ENCODE results near the gene VPS8.
"Not testable (repeated sequence)": the region's sequence is repeated elsewhere in the genome, so short reads cannot be mapped to it uniquely, and the experiment has no call there.

The VPS8 gene

DNA sequence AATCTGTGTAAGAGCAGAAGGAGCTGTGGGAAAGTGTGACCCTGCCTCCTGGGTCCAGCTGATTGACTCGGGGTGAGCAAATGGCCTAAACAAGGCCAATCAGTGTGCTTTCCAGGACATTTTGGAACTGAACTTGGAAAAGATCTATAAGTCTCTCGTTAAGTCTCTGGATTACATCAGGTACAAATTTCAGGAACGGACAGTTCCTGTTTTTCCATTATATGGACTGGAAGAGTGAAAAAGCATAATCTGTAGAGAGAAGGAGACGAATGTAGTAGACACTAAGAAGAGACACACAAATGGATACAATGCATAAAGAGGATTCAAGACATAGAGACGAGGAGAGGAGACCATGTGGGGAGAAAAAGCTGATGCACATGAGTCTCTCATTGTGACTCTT is 173.6 kb downstream of the VPS8 start:
- DNase-seq (ENCODE audit: low spot score) = no peak

DNA sequence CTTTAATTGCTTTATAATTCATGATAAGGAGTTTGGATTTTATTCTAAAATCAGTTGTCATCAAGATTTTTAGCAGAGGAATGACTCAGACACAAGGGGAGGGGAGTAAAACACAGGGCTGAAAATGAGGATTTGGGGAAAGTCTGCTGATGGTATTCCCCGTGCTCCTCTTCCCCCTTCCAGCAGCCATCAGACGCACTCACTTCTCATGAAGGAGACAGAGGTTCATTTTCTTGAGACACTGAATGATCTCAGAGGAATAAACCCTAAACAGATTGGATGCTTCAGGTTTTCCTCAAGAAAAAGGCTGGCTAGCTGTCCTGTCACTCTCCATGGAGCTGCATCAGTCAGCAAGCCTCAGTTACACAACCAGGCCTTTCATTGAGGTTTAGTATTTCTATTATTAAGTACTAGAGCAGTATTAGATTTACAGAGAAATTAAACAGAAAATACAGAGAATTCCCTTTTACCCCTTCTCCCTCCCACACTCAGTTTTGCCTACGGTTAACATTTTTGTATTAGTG is 174.5 kb downstream of the VPS8 start:
- no peak for DNase-seq (ENCODE audit: low spot score)

DNA sequence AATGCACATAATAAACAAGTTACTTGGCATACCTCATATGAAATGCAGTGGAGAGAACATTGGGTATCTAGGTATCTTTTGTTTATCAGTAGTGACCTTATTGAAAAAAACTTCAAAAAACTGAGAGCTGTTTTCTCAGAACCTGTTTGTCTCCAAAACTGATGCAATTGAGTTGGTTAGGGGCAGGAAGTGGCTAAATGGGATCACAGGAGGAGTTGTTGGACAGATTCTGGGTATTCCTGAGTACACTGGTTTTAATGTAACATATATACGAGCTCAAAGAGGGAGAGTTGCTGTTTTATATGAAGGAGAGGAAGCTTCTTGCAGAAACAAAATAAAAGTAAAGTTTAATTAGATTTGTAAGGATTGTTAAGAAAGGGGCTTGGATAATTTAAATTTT is 181.4 kb downstream of the VPS8 start:
- DNase-seq (ENCODE audit: low spot score) = no peak

DNA sequence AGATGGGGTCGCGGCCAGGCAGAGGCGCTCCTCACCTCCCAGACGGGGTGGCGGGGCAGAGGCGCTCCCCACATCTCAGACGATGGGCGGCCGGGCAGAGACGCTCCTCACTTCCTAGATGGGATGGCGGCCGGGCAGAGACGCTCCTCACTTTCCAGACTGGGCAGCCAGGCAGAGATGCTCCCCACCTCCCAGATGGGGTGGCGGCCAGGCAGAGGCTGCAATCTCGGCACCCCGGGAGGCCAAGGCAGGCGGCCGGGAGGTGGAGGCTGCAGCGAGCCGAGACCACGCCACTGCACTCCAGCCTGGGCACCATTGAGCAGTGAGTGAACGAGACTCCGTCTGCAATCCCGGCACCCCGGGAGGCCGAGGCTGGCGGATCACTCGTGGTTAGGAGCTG is 191.9 kb downstream of the VPS8 start:
- DNase-seq (ENCODE audit: low spot score) = not testable (repeated sequence)

DNA sequence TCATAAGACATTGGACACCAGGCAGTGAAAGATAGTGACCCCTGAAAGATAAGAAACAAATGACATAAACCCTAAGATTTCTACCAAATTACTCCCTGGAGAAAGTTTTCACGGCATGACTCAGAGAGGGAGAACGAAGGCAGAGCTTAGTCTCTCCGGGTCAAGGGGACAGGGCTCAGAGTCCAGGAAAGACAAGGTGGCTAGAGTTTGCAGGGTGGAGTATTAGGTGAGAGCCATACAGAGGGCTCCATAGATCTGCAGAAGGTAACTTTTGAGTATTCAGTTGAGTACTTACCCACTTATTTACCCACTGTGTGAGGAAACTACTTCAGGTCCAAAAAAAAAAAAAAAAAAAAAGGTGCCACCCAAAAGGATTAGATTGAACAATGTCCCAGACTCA is 197.7 kb downstream of the VPS8 start:
- no peak for DNase-seq (ENCODE audit: low spot score)

- DNase-seq (ENCODE audit: low spot score) = not testable (repeated sequence)
These were observed 205.6 kb downstream of the VPS8 start for GRCh38 chr3:185017584-185017983.

DNA sequence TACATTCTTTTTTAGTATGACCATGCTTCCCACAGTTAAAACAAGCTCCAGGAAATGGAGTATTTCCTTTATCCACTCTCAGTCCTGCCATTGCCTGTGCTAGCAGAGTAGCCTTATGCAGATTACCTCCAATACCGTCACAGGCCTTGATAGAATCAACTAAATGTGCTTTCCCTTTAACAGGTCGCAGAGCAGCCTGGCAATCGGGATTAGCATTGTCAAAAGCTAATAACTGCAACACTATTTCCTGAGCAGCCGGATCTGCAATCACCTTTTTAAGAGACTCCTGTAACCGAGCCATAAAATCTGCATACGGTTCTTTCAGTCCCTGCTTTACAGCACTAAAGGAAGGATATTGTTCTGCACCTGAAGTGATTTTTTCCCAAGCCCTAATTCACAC is 206.0 kb downstream of the VPS8 start:
- DNase-seq (ENCODE audit: low spot score) = not testable (repeated sequence)

- no peak for DNase-seq (ENCODE audit: low spot score)
These were observed 209.3 kb downstream of the VPS8 start for GRCh38 chr3:185021256-185021655.

GRCh38 chr3:185024406-185024805 is 212.4 kb downstream of the VPS8 start:
- DNase-seq (ENCODE audit: low spot score) = no peak

DNA sequence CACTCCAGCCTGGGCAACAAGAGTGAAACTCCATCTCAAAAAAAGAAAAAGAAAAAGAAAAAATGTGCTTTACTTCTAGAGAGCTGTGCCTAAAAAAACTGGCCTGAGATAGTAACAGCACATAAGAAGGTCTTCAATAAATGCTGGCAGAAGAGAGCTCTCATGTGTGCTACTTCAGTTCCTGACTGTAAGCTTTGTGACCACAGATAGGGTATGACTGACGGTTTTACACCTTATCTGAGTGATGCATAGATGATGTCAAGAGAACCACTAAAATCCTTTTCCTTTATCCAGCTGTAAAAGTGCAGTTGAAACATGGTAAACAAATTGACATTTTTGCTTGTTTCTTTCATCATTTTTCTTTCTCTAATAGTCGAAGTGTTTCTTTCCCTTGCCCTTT is 213.0 kb downstream of the VPS8 start:
- no peak for DNase-seq (ENCODE audit: low spot score)

DNA sequence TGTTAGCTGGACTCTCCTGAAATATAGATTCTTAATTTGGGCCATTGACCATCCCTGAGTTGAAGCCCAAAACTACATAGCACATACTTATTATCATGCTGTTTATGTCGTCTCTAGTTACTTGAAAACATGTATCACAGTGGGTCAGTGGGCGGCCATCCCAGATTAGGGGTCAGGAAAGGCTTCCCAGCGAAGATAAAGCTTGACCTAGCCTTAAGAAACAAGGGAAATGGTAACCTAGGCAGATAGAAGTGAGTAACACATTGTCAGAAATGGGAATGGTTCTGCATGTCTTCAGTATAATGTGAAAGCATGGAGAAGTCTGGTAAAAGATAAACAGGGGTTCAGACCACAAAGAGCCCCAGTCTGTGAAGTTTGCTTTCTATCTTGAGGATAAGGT is 216.2 kb downstream of the VPS8 start:
- no peak for DNase-seq (ENCODE audit: low spot score)

- DNase-seq (ENCODE audit: low spot score) = no peak
These were observed 217.1 kb downstream of the VPS8 start for GRCh38 chr3:185029086-185029485.

DNA sequence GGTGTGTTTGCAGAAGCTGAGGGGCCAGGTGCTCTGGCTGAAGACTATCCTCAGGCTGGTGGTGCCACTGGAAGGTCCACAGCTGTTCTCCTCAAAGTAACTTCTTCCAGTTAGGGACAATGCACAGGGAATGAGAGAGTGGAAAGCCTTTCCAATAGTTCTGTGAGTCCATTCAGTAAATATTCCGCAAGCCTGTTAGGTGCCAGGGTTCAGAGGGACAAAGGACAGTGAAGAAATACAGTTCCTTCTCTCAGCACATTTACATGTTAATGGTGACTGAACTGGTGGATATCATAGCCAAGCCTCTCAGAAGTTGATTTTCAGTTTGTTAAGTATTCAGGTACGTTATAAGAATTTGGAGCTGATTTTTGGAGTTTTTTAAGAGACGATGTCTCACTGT is 218.4 kb downstream of the VPS8 start:
- DNase-seq (ENCODE audit: low spot score) = no peak

- DNase-seq (ENCODE audit: low spot score) = no peak
These were observed 219.0 kb downstream of the VPS8 start for GRCh38 chr3:185030951-185031350.

- DNase-seq (ENCODE audit: low spot score) = no peak
These were observed 225.8 kb downstream of the VPS8 start for GRCh38 chr3:185037801-185038200.

GRCh38 chr3:185040425-185040824 is 228.5 kb downstream of the VPS8 start:
- no peak for DNase-seq (ENCODE audit: low spot score)

DNA sequence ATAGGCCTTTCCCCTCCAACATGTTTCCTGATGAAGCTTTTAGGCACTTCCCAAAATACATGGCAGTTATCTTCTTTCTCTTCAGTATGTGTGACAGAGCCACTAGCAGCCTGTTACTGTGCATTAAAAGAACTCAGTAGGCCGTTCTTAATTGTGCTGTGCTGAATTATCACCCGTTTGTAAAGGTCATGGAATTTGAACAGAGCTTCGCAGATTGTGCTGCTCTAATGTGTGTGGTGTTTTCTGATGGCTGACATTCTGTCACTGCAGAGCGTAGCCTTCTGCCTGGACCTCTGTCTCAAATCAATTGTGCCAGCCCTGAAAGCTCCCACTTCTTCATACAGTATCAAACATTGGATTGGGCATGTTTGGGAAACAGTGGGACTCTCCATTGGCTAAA is 229.6 kb downstream of the VPS8 start:
- DNase-seq (ENCODE audit: low spot score) = no peak

- no peak for DNase-seq (ENCODE audit: low spot score)
These were observed 230.5 kb downstream of the VPS8 start for GRCh38 chr3:185042312-185043050.

GRCh38 chr3:185046164-185046515 is 234.2 kb downstream of the VPS8 start:
- DNase-seq (ENCODE audit: low spot score) = no peak

DNA sequence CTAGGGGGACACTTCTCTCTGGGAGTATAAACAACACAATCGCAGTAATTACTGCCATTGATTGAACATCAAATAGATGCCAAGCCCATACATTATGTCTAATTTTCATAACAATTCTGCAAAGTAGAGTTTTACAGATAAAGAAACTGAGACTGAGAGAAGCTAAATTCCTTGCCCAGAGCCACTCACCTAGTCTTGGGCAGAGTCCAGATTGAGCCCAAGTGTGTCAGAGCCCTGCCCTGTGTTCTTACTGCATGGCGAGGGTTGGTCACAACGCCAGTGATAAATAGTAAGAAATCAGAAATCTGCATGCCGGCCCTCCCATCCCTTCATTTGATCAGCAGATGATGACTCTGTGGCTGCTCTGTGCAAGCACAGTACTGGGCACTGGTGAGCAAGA is 234.6 kb downstream of the VPS8 start:
- no peak for DNase-seq (ENCODE audit: low spot score)

- no peak for DNase-seq (ENCODE audit: low spot score)
These were observed 237.7 kb downstream of the VPS8 start for GRCh38 chr3:185049710-185050109.

DNA sequence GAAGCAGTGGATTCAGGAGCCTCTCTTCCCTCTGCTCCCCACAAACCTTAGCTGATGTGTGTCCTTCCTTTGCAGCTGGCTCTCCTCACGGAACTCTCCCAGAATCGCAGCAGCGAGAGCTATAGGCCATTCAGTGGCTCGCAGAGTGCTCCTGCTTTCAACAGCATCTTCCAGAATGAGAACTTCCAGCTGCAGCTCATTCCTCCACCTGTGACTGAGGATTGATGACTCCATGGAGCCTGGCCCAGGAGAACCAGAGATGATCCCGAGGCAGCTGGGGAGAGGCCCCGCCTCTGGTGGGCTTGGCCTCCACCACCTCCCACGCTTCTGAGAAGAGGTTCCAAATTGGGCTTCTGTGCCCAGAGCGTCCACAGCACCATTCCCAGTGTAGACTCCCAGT is 239.8 kb downstream of the VPS8 start:
- no peak for DNase-seq (ENCODE audit: low spot score)

GRCh38 chr3:185052631-185053030 is 240.7 kb downstream of the VPS8 start:
- no peak for DNase-seq (ENCODE audit: low spot score)

DNA sequence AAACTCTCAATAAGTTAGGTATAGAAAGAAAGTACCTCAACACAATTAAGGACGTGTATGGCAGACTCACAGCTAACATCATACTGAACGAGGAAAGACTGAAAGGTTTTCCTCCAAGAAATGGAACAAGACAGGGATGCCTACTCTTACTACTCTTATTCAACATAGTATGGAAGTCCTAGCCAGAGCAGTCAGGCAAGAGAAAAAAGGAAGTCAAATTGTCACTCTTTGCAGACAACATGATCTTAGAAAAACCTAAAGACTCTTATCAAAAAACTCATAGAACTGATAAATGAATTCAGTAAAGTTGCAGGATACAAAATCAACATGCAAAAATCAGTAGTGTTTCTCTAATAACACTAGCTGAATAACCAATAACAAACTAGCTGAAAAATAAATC is 244.9 kb downstream of the VPS8 start:
- no peak for DNase-seq (ENCODE audit: low spot score)
